GM19455 (cell line): ENCODE measurements around the gene APPBP2.
"Not testable (repeated sequence)": the region's sequence is repeated elsewhere in the genome, so short reads cannot be mapped to it uniquely, and the experiment has no call there.

Source experiments
- ATAC-seq: cut with Tn5 transposase; IDR thresholded peaks from one replicate; pipeline ENCODE4 v1.9.1; 2021; ENCODE audit not compliant: unreplicated experiment

Gene APPBP2, protein sequence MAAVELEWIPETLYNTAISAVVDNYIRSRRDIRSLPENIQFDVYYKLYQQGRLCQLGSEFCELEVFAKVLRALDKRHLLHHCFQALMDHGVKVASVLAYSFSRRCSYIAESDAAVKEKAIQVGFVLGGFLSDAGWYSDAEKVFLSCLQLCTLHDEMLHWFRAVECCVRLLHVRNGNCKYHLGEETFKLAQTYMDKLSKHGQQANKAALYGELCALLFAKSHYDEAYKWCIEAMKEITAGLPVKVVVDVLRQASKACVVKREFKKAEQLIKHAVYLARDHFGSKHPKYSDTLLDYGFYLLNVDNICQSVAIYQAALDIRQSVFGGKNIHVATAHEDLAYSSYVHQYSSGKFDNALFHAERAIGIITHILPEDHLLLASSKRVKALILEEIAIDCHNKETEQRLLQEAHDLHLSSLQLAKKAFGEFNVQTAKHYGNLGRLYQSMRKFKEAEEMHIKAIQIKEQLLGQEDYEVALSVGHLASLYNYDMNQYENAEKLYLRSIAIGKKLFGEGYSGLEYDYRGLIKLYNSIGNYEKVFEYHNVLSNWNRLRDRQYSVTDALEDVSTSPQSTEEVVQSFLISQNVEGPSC

DNA sequence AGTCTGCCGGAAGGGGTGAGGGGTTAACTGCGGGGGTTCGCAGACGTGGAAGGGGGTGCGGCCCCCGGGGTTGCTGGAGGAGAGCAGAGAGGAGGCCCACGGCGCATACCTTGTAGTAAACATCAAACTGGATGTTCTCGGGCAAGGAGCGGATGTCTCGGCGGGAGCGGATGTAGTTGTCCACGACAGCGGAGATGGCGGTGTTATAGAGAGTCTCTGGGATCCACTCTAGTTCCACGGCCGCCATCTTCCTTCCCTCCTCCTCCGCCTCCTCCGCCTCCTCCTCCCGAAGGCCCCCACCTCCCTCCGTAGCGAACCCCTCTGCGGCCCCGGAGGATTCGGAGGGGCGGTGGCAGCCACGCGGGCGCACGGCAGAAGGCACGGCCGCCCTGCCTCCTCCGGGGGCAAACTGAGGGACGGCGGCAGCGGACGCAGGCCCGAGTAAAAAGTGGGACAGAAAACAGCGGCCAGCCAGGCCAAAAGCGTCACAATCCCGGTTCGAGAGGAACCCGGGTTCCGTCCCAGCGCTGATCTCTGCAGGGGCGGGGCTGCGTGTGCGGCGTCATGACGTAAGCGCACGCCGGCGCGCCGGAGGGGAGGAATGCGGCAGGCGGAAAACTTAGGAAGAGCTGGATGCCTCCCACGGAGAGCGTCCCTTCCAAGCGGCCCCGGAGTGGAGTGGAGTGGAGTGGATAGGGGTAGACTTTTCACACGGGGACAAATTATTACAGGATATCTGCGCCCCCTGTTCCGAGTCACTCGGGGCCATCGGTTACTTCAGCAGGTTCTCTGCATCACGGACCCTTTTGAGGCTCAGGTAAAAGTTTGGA lies at the start of gene APPBP2:
TSS of gene APPBP2 (minus strand) at position 558 of the 830 bp plus-strand sequence. CDS start at position 247, 311 bp downstream.
- ATAC-seq: peak; percentile 90

DNA sequence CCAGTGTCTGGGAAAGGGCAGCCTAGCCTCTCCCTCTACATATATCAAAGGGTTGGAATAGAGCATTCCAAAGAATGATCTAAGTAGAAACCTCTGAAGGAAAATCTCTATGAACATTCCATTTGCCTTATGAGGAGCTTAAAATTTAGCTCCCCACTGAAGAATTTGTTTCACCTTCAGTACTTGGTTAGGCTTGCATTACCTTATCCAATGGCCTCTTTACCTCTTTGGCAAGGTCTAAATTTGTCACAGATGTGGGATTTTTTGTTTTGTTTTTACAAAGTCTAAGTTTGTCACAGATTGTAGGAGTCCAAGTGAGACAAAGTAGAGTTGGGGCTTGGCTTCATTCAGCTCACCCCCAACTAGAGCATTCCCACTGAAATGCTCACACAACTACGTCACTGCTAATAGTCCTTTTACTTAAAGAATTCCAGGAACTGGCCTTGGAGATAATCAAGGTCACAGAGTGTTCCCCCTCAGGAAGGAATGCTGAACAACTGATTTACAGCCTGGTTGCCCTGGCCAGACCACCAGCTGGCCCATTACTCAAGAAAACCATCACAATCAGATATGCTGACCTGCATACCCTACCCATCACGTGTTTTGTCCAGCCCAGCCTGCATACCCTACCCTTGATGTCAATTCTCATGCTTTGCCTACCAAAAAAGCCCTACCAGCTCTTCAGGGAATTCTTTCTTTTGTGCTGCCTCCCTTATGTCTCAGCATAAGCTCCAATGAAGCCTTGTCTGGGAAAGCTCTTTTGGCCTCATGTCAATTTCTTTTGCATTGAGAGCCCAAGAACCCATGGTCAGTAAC lies 47.4 kb upstream of the APPBP2 start:
- ATAC-seq: no peak

DNA sequence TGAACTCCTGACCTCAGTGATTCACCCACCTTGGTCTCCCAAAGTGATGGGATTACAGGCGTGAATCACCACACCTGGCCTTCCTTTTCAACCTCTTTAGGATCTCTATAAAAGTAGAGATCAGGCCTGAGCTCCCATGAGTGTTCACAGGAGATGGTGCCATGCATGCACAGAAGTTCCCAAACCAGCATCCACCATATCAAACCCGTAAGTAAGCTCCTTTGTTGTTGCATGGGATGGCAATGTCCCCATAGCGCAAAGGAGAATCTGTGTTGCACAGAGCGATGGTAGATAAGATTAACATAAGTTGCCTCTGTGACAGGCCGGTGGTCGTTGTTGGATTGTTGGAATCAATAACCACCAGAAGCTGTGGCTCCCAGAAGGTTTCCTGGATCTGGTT lies 39.2 kb upstream of the APPBP2 start:
- ATAC-seq: no peak

DNA sequence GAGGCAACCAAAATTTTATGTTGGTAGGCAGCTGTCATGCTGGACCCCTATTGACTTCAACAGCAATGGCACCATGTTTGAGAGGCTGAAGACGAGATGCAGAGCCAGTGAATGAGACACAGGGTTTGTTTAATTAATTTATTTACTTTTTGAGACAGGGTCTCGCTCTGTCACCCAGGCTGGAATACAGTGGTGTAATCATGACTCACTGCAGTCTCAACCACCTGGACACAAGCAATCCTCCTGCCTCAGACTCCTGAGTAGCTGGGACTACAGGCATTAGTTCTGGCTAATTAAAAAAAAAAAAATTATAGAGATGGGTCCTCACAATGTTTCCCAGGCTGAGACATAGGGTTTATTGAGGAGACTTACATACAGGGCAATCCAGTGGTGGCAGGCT lies 37.7 kb upstream of the APPBP2 start:
- no peak for ATAC-seq

DNA sequence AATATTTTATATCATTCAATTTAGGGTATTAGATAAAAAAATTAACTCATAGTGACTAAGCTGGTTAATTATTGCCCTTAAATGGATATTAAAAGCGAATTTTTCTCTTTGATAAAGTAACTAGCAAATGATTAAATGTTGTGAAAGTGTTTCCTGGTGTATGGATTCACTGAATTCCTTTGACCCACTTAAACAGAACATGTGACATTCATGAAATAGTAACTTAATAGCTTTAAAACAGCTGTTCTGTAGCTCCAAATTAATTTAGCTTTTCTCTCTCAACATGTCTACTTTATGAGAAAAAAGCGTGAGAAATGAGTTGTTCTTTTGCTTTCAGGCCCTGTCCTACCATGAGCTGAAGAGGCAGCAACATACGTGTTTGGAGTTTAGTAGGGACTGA lies 36.4 kb upstream of the APPBP2 start:
- no peak for ATAC-seq

DNA sequence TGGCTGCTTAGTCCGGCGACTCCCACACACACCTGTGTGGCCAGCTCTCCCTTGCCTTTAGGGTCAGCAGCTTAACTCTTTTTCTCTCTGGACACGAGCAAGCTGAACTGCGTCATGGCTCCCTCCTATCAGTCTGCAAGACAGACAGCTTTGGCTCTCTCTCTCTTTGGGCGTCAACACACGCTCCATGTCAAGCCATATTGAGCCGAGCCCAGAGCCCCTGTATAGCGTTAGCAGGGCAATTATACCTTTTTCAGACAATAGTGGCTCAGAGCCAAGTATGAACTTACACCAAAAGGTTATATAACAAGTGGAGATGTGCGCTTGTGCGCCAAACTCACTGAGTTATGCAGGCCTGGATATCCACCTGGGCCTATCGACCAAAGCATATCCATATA lies 34.8 kb upstream of the APPBP2 start:
- ATAC-seq: no peak

DNA sequence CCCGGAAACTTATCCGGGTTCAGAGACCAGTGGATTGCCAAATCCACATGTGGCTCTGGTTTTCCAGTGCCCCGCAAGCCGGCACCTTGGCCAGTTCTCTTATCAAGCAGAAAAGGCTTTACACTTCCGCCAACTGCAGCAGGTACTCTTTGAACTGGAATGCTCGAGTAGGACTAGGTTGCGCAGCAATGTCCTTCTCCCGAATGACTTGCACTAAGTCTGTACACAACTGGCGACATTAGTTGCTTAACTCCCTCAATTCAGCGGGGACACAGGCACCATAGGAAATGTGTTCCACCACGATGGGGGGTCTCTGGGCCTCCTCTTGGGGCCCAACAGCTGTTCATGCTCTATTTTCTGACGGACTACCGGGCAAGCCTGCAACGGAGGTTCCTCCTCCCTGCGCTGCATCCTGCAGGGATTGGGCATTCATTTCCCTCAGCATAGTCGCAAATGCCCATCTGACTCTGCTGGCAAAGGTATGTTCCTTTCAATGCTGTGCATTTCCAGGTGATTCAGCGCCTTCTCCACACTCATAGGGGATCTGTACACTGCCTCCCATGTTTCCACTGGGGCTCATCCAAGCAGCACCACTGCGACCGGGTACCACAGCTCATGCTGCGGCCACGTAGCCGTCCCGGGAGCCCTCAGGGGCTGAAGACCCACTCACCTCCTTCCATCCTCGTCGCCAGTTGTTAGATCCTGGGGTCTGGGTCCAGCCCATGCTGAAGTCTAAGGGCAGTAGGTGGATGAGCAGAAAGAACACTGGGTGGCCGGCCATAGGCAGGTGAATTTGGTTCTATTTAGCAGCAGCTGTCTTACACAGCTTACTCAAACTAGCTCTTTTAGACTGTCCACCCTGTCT lies 34.2 kb upstream of the APPBP2 start:
- no peak for ATAC-seq

DNA sequence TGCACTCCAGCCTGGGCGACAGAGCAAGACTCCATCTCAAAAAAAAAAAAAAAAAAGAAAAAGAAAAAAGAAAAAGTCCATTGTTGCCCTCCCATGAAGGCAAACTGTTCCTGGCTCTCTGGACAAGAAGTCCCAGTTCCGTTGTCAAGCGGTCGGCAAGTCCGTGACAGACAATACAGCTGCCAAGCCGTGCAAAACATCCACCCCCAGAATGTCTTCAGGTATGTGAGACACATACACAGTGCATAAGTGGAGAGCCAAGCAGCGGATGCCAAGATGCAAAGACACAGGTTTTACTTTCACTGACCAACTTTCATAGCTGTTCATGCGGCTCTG lies 33.6 kb upstream of the APPBP2 start:
- no peak for ATAC-seq

DNA sequence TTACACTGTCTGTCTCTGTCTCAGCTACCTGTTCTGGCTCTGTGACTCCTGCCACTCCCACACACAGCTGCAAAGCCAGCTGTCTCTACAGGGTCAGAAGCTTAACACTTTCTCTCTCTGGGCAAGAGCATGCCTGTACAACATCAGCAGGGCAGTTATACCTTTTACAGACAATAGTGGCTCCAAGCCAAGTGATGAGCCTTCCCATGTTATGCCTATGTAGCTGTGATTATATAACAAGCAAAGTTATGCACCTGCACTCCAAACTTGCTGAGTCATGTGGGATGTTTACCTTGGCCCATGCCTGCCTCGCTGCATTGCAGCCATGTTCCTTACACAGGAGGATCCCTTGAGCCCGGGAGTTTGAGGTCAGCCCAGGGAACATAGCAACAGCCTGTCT lies 31.8 kb upstream of the APPBP2 start:
- no peak for ATAC-seq

DNA sequence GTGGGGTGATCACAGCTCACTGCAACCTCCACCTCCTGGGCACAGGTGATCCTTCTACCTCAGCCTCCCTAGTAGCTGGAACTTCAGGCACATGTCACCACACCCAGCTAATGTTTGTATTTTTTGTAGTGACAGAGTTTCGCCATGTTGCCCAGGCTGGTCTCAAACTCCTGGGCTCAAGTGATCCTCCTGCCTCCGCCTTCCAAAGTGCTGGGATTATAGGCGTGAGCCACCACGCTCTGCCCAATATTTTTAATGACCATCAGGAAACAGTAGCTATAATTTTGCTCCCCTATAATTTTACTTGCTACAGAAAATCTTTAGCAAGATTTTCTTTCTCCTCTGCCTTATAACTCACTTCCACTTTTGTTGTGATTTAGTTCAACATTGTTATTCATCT lies 29.7 kb upstream of the APPBP2 start:
- ATAC-seq: no peak

DNA sequence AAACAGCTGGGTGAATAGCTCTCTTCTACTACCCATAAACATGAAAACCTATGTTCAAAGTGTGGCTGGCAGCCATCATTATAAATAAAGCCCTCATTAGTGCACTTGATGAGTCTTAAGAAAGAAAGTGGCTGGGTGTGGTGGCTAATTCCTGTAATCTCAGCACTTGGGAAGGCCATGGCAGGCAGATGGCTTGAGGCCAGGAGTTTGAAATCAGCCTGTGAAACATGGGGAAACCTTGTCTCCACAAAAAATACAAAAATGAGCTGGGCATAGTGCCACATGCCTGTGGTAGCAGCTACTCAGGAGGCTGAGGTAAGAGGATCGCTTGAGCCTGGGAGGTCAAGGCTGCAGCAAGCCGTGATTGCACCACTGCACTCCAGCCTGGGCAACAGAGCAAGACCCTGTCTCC lies 28.3 kb upstream of the APPBP2 start:
- ATAC-seq: no peak

DNA sequence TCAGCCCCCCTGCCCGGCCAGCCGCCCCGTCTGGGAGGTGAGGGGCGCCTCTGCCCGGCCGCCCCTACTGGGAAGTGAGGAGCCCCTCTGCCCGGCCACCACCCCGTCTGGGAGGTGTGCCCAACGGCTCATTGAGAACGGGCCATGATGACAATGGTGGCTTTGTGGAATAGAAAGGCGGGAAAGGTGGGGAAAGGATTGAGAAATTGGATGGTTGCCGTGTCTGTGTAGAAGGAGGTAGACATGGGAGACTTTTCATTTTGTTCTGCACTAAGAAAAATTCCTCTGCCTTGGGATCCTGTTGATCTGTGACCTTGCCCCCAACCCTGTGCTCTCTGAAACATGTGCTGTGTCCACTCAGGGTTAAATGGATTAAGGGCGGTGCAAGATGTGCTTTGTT lies 26.2 kb upstream of the APPBP2 start:
- not testable (repeated sequence) for ATAC-seq

DNA sequence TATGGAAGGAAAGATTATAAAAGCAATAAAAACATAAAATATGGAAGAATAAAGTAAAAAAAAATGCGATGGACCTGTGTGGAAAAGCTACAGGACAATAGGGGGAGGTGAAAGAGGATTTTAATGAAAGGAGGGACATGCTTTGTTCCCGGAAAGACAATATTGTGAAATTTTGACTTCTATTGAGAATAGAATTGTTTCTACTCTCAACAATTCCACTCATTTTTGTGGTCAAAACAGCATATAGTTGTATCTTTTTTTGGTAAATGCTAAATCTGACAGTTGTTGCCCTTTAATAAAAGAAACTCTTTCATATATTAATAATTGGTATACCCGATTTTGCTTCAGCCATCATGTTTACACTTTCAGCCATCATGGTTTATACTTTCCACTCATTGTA lies 22.9 kb upstream of the APPBP2 start:
- ATAC-seq: no peak

DNA sequence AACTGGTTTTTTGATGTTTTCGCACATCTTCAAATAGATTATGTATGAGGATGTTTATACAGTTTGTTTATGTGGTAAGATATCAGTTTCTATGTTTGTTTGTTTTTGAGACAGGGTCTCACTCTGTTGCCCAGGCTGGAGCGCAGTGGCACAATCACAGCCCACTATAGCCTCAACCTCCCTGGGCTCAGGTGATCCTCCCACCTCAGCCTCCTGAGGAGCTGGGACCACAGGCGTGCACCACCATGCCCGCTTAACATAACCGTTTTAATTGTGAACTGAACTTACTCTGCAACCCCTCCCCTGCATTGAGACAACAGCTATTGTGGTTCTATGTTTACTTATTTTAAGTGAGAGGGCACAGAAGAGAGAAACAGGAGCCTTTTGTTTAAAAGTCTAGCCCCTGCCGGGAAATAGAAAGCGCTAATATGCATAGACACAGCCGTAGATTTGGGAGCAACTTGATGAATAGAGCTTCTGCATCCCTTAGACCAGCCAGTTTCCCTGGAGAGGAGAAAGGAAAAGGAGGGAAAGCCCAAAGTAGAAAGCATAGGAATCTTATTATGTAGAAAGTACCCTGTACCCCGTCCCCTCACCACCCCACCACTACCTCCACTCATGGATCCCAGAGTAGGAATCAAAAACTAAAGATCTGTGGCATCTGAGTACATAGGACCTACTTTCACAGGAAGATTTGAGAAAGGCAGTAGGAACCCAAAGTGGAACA lies 19.6 kb upstream of the APPBP2 start:
- ATAC-seq: no peak

DNA sequence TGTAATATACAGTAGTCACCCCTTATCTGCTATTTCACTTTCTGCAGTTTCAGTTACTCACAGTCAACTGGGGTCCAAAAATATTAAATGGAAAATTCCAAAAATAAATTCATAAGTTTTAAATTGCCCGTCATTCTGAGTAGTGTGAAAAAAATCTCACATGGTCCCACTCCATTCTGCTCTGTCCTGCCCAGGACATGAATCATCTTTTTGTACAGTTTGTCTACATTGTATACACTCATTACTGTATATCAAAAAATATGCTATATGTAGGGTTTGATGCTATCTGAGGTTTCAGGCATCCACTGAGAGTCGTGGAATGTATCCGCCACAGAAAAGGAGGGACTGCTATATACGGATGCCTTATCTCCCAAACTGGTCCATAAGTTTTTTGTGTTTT lies 16.0 kb upstream of the APPBP2 start:
- ATAC-seq: no peak

DNA sequence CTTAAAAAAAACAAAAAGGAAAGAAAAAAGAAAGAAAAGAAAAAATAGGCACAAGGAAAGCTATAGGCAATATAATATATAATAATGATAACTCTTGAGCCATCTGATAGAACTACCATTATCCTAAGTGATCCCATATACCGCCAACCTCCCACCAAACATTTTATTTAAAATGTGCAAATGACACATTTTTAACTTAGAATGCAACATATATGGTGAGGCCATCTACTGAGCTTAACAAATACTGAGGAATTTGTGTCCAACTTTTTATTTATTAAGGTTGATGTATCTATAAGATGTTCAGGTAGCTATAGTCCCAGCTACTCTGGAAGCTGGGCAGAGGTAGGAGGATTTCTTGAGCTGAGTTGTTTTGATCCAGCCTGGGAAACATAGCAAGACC lies 14.4 kb upstream of the APPBP2 start:
- ATAC-seq: no peak

DNA sequence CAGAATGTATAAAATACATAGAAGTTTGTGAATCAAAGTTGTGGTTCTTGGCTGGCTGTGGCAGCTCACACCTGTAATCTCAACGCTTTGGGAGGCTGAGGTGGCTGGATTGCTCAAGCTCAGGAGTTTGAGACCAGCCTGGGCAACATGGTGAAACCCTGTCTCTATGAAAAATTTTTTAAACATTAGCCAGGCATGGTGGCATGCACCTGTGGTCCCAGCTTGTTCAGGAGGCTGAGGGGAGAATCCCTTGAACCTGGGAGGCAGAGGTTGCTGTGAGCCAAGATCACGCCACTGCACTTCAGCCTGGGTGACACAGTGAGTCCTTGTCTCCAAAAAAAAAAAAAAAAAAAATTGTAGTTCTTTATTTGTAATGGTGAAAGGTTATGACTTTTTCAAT lies 13.8 kb upstream of the APPBP2 start:
- no peak for ATAC-seq

DNA sequence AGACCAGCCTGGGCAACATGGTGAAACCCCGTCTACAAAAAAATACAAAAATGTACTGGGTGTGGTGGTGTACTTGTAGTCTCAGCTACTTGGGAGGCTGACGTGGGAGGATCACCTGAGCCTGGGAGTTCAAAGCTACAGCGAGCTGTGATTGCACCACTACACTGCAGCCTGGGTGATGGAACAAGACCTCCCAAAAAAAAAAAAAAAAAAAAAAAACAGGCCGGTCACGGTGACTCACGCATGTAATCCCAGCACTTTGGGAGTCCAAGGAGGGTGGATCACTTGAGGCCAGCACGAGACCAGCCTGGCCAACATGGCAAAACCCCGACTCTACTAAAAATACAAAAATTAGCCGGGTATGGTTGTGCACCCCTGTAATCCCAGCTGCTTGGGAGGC lies 12.7 kb upstream of the APPBP2 start:
- ATAC-seq: no peak

DNA sequence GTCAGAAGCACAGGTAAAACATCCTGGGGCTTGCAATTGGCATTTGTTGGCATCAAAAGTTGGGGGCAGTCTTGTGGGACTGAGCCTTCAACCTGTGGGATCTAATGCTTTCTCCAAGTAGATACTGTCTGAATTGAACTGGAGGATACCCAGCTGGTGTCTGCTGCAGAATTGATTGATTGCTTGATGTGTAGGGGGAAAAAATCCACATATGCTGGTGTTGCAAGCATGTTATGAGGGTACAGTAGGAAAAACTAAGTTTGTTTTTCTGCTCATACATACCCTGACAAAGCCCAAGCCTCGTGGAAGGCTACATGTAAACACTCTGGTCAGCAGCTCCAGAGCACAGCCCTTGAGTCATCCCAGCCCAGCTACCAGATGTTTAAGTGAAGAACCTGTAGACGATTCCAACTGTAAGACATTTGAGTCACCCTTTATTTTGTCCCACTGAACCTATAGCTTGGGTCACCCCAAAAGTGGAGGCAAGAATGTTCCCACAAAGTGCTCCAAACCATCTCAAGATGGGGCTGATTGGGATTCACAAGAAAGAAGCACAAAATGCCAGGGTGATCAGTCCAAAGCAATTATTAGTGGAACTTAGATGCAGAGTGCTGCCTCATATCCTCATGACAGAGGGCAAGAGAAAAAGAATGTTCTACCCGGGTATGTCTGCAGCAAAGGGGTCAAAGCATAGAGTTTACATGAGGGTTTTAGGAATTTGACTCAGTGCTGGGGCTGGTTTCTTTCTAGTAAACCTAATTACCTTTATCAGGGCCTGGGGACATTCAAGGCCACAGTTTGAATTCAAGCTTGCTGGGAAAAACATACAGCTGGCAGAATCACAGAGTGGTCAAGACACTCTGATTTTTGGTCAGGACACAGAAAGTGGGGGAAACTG lies 9.6 kb upstream of the APPBP2 start:
- ATAC-seq: no peak
